HG03060 (cell line): Measurements from ENCODE around the gene CACNA1I.

Experiments used
- ATAC-seq: cut with Tn5 transposase; IDR thresholded peaks from one replicate; pipeline ENCODE4 v1.9.1; 2021; ENCODE audit warnings: low read depth, moderate number of reproducible peaks; ENCODE audit not compliant: unreplicated experiment

Gene CACNA1I

DNA sequence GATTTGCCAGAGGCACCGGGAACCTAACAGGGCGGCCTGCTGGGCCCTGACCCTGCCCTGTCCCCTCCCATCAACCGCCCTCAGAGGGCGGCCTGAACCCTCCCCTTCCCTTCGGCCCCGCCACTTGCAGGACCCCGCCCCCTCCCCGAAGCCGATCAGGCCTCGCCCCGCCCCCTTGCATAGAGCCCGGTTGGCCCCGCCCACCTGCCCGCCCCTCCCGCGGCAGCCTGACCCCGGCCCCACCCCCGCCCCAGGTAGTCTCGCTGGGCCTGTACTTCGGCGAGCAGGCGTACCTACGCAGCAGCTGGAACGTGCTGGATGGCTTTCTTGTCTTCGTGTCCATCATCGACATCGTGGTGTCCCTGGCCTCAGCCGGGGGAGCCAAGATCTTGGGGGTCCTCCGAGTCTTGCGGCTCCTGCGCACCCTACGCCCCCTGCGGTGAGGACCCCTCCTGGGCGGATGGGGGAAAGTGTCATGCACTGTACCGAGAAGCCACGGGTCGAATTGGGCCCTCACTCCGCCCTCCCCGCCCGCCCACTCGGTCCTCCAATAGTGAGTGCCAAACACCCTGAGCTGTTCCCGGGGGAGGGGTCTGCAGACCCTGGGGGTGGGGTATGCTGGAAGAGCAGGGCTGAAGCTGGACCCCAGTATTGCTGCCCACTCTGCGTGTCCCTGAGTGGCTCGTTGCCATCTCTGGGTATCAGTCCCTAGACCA, 94.1 kb downstream of the CACNA1I start:
- no peak for ATAC-seq

GRCh38 chr22:39665229-39665628, 94.7 kb downstream of the CACNA1I start:
- no peak for ATAC-seq

- no peak for ATAC-seq
Observed at GRCh38 chr22:39665661-39666431, 95.3 kb downstream of the CACNA1I start.

DNA sequence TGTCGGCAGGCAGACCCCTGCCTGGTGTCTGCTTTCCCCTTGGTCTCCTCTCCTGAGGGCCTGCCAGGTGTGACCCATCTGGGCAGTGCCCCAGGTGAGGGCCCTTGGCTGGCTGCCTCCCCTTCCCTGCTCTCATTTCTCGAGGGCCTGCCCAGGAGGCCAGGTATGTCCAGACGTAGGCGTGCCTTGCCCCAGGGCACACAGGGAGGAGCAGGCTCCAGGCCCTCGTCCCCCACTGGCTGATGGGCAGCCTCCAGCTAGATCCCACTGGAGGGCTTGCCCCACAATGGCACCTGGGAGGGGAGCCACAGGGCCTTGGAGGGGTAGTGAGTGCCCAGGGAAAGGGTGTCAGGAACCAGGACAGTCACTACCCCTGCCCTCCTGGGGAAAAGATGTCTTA, 95.9 kb downstream of the CACNA1I start:
- no peak for ATAC-seq

DNA sequence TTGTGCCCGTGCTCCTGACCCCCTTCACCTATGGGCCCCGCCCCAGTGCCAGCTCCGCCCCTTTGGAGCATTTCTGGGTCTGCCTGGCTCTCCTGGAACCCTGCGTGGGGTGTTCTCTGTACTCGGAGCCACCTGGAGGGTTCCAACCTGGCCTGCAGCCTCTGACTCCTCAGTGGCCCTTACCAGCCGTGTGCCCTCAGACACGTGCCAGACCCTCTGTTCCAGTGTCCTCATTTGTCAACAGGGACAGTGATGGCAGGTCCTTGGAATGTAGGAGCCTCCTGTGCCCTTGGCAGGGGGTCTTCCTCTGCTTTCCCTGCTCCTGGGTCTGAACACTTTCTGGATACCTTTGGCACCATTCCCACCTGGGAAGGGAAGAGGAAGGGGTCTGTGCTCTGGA, 96.4 kb downstream of the CACNA1I start:
- no peak for ATAC-seq

- ATAC-seq = no peak
Observed at GRCh38 chr22:39669432-39669831, 98.9 kb downstream of the CACNA1I start.

DNA sequence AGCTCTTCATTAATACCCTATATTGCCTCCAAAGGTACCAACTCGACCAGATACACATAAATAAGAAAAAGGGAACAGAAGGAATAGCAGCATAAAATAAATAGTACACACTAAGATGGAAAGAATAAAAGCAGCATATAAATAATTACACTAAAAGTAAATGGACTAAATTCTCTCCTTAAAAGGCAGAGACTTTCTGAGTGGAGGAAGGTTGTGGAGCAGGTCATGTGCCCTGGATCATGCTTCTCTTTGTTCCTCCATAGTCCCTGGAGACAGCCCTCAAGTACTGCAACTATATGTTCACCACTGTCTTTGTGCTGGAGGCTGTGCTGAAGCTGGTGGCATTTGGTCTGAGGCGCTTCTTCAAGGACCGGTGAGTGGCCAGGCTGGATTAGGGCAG, 101.4 kb downstream of the CACNA1I start:
- ATAC-seq = no peak

GRCh38 chr22:39674536-39674935, 104.0 kb downstream of the CACNA1I start:
- no peak for ATAC-seq

GRCh38 chr22:39675947-39676346, 105.4 kb downstream of the CACNA1I start:
- ATAC-seq = no peak

- no peak for ATAC-seq
Observed at GRCh38 chr22:39677967-39678366, 107.4 kb downstream of the CACNA1I start.

GRCh38 chr22:39678862-39679490, 108.4 kb downstream of the CACNA1I start:
- ATAC-seq = no peak

DNA sequence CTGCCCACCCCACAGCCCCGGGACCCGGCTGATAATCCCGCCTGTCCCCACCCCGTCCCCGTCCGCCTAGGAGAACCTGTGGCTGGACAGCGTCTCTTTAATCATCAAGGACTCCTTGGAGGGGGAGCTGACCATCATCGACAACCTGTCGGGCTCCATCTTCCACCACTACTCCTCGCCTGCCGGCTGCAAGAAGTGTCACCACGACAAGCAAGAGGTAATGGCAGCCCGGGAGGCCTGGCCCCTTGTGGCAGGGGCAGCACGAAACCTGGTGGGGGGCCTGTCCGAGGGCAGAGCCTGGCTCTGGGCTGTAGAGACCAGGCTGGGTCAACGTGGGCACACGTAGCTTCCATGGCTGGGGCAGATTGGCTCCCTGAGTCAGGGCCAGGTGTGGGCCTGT, 109.1 kb downstream of the CACNA1I start:
- no peak for ATAC-seq

- no peak for ATAC-seq
Observed at GRCh38 chr22:39680486-39680885, 109.9 kb downstream of the CACNA1I start.

- ATAC-seq = no peak
Observed at GRCh38 chr22:39681038-39681861, 110.7 kb downstream of the CACNA1I start.

DNA sequence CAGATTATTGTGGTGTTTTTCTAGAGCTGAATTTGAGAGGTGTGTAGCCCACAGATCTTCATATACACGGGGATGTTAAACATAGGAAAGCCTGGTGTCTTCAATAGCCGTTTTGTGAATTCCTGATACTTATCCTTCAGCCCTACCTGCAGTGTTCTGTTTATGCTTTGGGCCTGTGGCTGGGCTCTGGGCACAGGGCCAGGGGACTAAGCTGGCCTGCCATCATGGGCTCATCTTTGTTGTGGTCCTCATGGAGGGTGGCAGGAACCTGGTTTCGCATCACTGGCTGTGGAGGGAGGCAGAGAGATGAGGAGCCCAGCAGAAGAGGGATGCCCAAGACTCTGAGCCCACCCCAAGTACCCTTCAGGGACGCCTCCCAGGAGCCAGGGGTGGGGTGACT, 112.4 kb downstream of the CACNA1I start:
- ATAC-seq = no peak

GRCh38 chr22:39683639-39684038, 113.1 kb downstream of the CACNA1I start:
- ATAC-seq = no peak

- no peak for ATAC-seq
Observed at GRCh38 chr22:39684702-39685281, 114.2 kb downstream of the CACNA1I start.

GRCh38 chr22:39685336-39686177, 115.0 kb downstream of the CACNA1I start:
- no peak for ATAC-seq

- no peak for ATAC-seq
Observed at GRCh38 chr22:39686178-39686620, 115.6 kb downstream of the CACNA1I start.
